ENCODE measurements around the gene GNB1L.
"Not testable (repeated sequence)": the region's sequence is repeated elsewhere in the genome, so short reads cannot be mapped to it uniquely, and the experiment has no call there.

Gene GNB1L

DNA sequence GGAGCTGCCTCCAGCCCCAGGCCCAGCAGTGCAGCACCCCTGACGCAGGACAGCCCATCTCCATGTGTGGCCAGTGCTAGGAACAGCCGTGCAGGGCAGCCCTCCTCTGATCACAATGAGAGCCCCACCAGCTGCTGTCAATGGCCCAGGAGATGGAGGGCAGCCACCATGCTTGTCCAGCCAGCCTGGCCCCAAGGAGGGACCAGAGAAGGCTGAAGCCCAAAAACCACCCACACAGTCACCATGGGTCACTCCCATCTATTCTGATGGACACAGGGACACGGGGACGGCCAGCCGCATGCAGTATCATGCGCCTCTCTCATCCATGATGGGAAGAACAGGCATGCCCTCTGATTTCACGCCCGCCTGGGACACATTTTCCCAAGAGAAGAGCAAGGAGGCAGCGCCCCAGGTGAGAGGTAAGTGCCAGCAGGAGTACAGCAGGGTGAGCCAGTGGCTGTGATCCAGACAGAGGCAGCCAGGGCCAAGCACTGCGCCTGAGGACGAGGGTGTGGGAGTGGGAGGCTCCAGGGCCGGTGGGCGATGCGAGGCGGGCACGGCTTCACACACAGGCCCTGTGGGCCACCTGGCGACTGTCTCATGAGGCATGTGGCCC lies 33.6 kb upstream of the GNB1L start:
- Histone ChIP-seq H3K27ac (ENCODE audit: low read length) (no peak overlapping the region), H3K4me1 (ENCODE audit: control insufficient read depth, insufficient read depth, low read length) (peaks cover 3% of the 10 kb centered on the region), H3K27me3 (ENCODE audit: control insufficient read depth, insufficient read depth, low read length) (no peaks in the 10 kb centered on the region), H3K9me3 (ENCODE audit: control insufficient read depth, insufficient read depth, low read length) (no peaks in the 10 kb centered on the region), H3K36me3 (ENCODE audit: control insufficient read depth, insufficient read depth, low read length) (no peaks in the 10 kb centered on the region), H3K4me3 (ENCODE audit: low read length) (no peak overlapping the region)
- WGBS (ENCODE audit: insufficient coverage, insufficient read length): no CpG with 5 or more reads among the region's 17 CpGs
- no peak for DNase-seq (ENCODE audit: low read depth, low spot score)

DNA sequence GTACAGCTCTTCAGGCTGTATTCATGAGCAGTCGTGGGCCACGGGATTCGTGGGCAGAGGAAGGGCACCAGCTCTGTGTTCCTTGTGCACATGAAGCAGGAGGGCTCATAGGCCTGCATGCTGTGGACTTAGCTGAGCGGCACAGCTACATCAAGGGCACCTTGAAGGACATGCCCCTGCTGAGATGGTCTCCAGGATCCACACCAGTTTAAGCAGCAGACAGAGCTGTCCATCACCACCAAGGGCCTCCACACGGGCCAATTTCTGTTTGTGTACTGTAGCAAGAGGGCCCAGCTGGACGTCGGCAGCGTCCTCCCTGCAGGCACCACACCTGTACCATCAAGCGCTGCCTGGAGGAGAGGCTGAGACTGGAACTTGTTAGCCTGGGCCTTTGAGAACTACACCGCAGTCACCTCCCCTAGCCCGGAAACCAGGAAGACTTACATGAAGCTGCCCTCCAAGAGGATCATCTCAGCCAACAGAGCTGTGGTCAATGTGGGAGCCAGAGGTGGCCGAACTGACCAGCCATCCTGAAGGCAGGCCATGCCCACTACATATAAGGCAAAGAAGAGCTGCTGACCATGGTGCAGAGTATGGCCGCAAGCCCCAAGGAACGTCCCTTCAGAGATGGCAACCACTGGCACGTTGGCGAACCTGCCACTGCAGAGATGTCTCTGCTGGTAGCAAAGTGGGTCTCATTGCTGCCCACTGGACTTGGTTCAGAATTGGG lies 32.7 kb upstream of the GNB1L start:
- DNase-seq (ENCODE audit: low read depth, low spot score): no peak
- WGBS (ENCODE audit: insufficient coverage, insufficient read length): no CpG with 5 or more reads among the region's 16 CpGs
- H3K4me3 ChIP-seq (ENCODE audit: low read length): no peak overlapping the region
- H3K27ac ChIP-seq (ENCODE audit: low read length): no peak overlapping the region
- no peaks in the 10 kb centered on the region for H3K9me3 ChIP-seq (ENCODE audit: control insufficient read depth, insufficient read depth, low read length)
- H3K4me1 ChIP-seq (ENCODE audit: control insufficient read depth, insufficient read depth, low read length): peaks cover 3% of the 10 kb centered on the region
- no peaks in the 10 kb centered on the region for H3K27me3 ChIP-seq (ENCODE audit: control insufficient read depth, insufficient read depth, low read length)
- H3K36me3 ChIP-seq (ENCODE audit: control insufficient read depth, insufficient read depth, low read length): no peaks in the 10 kb centered on the region

- H3K4me1 ChIP-seq (ENCODE audit: control insufficient read depth, insufficient read depth, low read length): peaks cover 1% of the 10 kb centered on the region
- H3K9me3 ChIP-seq (ENCODE audit: control insufficient read depth, insufficient read depth, low read length): no peaks in the 10 kb centered on the region
- no peak overlapping the region for H3K4me3 ChIP-seq (ENCODE audit: low read length)
- no peak for DNase-seq (ENCODE audit: low read depth, low spot score)
- no CpG with 5 or more reads among the region's 12 CpGs for WGBS (ENCODE audit: insufficient coverage, insufficient read length)
- no peak overlapping the region for H3K27ac ChIP-seq (ENCODE audit: low read length)
- no peaks in the 10 kb centered on the region for H3K27me3 ChIP-seq (ENCODE audit: control insufficient read depth, insufficient read depth, low read length)
- H3K36me3 ChIP-seq (ENCODE audit: control insufficient read depth, insufficient read depth, low read length): no peaks in the 10 kb centered on the region
Observed at GRCh38 chr22:19886605-19887255, 32.1 kb upstream of the GNB1L start.

GRCh38 chr22:19885841-19886592 lies 31.3 kb upstream of the GNB1L start:
- no CpG with 5 or more reads among the region's 15 CpGs for WGBS (ENCODE audit: insufficient coverage, insufficient read length)
- Histone ChIP-seq H3K4me1 (ENCODE audit: control insufficient read depth, insufficient read depth, low read length) (peaks cover 5% of the 10 kb centered on the region), H3K27ac (ENCODE audit: low read length) (no peak overlapping the region), H3K36me3 (ENCODE audit: control insufficient read depth, insufficient read depth, low read length) (no peaks in the 10 kb centered on the region), H3K9me3 (ENCODE audit: control insufficient read depth, insufficient read depth, low read length) (no peaks in the 10 kb centered on the region), H3K4me3 (ENCODE audit: low read length) (no peak overlapping the region), H3K27me3 (ENCODE audit: control insufficient read depth, insufficient read depth, low read length) (no peaks in the 10 kb centered on the region)
- no peak for DNase-seq (ENCODE audit: low read depth, low spot score)

GRCh38 chr22:19884954-19885751 lies 30.5 kb upstream of the GNB1L start:
- DNase-seq (ENCODE audit: low read depth, low spot score): no peak
- Histone ChIP-seq H3K36me3 (ENCODE audit: control insufficient read depth, insufficient read depth, low read length) (no peaks in the 10 kb centered on the region), H3K4me1 (ENCODE audit: control insufficient read depth, insufficient read depth, low read length) (peaks cover 11% of the 10 kb centered on the region), H3K27ac (ENCODE audit: low read length) (no peak overlapping the region), H3K4me3 (ENCODE audit: low read length) (no peak overlapping the region), H3K9me3 (ENCODE audit: control insufficient read depth, insufficient read depth, low read length) (no peaks in the 10 kb centered on the region), H3K27me3 (ENCODE audit: control insufficient read depth, insufficient read depth, low read length) (no peaks in the 10 kb centered on the region)
- WGBS (ENCODE audit: insufficient coverage, insufficient read length): no CpG with 5 or more reads among the region's 26 CpGs

DNA sequence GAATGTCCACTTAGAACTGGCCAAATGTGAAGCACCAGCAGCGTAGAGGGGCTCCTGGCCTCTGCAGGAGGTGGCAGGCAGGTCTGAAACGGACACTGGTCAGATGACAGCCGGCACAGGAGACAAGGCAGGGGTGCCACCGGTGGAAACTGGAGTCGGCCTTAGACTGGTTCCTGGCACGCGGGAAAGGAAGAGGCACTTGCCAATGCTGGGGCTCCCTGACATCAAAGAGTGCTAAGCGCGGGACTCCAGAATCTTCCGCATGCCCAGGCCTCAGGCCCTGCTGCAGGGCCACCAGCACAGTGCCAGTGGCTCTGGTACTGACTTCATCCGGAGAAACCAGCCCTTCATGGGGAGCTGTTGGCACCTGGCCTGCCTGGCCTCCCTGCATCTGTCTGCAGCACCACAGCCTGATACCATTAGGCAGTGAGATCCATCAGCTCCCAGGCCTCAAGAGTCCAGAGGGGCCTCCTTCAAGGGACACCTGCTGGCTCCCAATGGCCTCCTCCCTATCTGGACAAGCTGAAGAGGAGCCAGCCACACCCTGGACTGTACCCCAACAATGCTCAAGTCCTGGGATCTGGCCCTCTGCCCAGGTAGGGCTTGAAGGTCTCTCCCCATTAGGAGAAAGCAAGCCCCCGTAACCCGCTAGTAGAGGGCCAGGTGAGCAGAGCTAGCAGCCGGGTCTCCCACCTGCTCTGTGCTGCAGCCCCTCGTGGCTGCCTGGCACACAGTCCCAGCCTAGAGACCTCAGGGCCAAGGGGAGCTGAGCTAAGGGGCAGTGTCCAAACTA lies 29.7 kb upstream of the GNB1L start:
- no peak for DNase-seq (ENCODE audit: low read depth, low spot score)
- H3K27ac ChIP-seq (ENCODE audit: low read length): no peak overlapping the region
- H3K4me3 ChIP-seq (ENCODE audit: low read length): no peak overlapping the region
- no peaks in the 10 kb centered on the region for H3K9me3 ChIP-seq (ENCODE audit: control insufficient read depth, insufficient read depth, low read length)
- H3K27me3 ChIP-seq (ENCODE audit: control insufficient read depth, insufficient read depth, low read length): no peaks in the 10 kb centered on the region
- WGBS (ENCODE audit: insufficient coverage, insufficient read length): no CpG with 5 or more reads among the region's 15 CpGs
- no peaks in the 10 kb centered on the region for H3K36me3 ChIP-seq (ENCODE audit: control insufficient read depth, insufficient read depth, low read length)
- H3K4me1 ChIP-seq (ENCODE audit: control insufficient read depth, insufficient read depth, low read length): peaks cover 13% of the 10 kb centered on the region

DNA sequence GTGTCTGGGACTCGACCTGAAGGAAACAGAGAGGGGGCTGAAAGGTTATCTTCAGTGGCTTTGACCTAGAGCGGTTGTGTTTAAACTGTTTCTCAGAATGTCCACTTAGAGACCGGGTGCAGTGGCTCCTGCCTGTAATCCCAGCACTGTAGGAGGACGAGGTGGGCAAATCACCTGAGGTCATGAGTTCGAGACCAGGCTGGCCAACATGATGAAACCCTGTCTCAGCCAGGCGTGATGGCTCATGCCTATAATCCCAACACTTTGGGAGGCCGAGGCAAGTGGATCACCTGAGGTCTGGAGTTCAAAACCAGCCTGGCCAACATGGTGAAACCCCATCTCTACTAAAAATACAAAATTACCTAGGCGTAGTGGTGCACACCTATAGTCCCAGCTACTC lies 28.8 kb upstream of the GNB1L start:
- peaks cover 15% of the 10 kb centered on the region for H3K4me1 ChIP-seq (ENCODE audit: control insufficient read depth, insufficient read depth, low read length)
- not testable (repeated sequence) for DNase-seq (ENCODE audit: low read depth, low spot score); H3K9me3 ChIP-seq (ENCODE audit: control insufficient read depth, insufficient read depth, low read length); H3K27me3 ChIP-seq (ENCODE audit: control insufficient read depth, insufficient read depth, low read length); H3K36me3 ChIP-seq (ENCODE audit: control insufficient read depth, insufficient read depth, low read length); H3K4me3 ChIP-seq (ENCODE audit: low read length); H3K27ac ChIP-seq (ENCODE audit: low read length)
- WGBS (ENCODE audit: insufficient coverage, insufficient read length): no CpG with 5 or more reads among the region's 8 CpGs

DNA sequence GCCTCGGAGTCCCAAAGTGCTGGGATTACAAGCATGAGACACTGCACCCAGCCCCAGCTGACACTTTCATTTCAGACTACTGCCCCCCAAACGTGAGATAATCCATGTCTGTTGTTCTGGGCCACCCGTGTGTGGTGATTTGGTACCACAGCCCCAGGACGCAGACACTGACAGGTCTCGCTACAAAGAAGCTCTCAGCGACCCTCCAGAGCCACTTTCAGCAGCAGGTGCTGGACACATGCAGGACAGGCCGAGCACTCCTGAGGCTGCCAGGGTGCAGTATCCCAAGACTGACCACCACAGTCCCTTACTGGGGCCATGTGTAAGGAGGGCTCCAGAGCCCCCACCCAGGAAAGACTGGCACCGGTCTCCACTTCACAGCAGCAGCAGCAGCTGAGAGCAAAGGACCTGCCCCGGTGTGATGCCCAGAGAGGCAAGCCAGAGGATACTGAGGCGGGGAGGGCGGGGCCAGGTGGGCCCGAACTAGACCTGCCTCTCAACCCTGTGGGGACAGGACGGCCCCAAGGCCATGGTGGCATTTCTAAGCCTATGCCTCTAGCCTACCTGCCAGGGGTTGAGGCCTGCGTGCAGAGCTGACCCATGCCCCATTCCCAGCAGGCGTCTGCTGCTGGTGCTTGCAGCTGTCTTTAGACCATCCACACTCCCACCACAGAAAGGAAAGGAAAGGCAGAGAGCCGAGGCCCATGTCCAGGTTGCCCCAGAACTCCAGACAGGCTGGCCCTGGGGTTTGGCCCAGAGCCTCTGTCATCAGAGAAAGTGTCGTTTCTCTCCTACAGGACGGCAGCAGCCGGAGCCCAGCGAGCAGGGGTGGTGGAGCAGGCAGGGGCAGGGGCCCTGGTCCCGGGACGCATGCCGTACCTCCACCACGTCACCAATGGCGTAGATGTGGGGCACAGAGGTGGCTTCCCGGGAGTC lies 28.0 kb upstream of the GNB1L start:
- H3K27me3 ChIP-seq (ENCODE audit: control insufficient read depth, insufficient read depth, low read length): no peaks in the 10 kb centered on the region
- no peak for DNase-seq (ENCODE audit: low read depth, low spot score)
- H3K9me3 ChIP-seq (ENCODE audit: control insufficient read depth, insufficient read depth, low read length): no peaks in the 10 kb centered on the region
- H3K27ac ChIP-seq (ENCODE audit: low read length): no peak overlapping the region
- H3K4me3 ChIP-seq (ENCODE audit: low read length): no peak overlapping the region
- peaks cover 17% of the 10 kb centered on the region for H3K4me1 ChIP-seq (ENCODE audit: control insufficient read depth, insufficient read depth, low read length)
- H3K36me3 ChIP-seq (ENCODE audit: control insufficient read depth, insufficient read depth, low read length): no peaks in the 10 kb centered on the region
- WGBS (ENCODE audit: insufficient coverage, insufficient read length): no CpG with 5 or more reads among the region's 26 CpGs

Measured in iPS DF 6.9 (cell line).